Central memory CD8-positive, alpha-beta T cell (primary cell): ENCODE measurements around the gene ADGRD1.

Experiments
- ATAC-seq: fragments of 150-1000 bp; cut with Tn5 transposase; replicated peaks from 2 replicates; pipeline ENCODE4 v1.10.0; 2022; ENCODE audit warnings: mild to moderate bottlenecking, moderate FRiP score, moderate number of reproducible peaks; ENCODE audit not compliant: poor library complexity, severe bottlenecking; ENCODE audit errors: extremely low read depth
- DNase-seq, 2 donors: peaks; one replicate each; pipeline ENCODE4 v3.0.0; 2021; ENCODE audit warnings: low spot score in 2 of 2
- H3K27ac Mint-ChIP-seq: one replicate; pipeline ENCODE4 v1.8.0; 2022; ENCODE audit warnings: low read depth, mild to moderate bottlenecking, moderate library complexity, mixed read lengths
- H3K27me3 Mint-ChIP-seq: one replicate; pipeline ENCODE4 v1.8.0; 2022; ENCODE audit warnings: mixed read lengths
- H3K36me3 Mint-ChIP-seq: one replicate; pipeline ENCODE4 v1.8.0; 2022; ENCODE audit warnings: mild to moderate bottlenecking, moderate library complexity, mixed read lengths; ENCODE audit not compliant: insufficient read depth
- H3K4me1 Mint-ChIP-seq: one replicate; pipeline ENCODE4 v1.8.0; 2022; ENCODE audit warnings: mixed read lengths
- H3K4me3 Mint-ChIP-seq: one replicate; pipeline ENCODE4 v1.8.0; 2022; ENCODE audit warnings: mild to moderate bottlenecking, moderate library complexity, mixed read lengths
- H3K9me3 Mint-ChIP-seq: one replicate; pipeline ENCODE4 v1.8.0; 2022; ENCODE audit warnings: mixed read lengths

The ADGRD1 gene

DNA sequence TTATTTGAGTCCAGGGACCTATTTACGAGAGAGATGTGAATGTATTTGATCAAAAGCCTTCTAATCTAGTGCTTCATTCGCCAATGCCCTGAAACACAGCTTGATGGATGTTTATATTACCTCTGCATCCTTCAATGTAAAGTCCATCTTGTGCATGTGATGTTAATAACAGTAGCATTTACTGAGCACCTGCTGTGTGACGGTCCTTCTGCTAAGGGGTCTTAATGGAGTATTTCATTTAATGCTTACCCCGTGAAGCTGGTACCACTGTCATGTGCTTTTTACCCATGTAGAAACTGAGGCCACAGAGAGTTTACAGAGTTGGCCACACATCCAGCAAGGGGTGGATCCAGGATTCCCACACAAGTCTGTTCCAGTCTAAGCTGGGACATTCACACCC, 237.3 kb downstream of the ADGRD1 start:
- no peaks in the 10 kb centered on the region for H3K4me1 Mint-ChIP-seq
- no peak overlapping the region for H3K4me3 Mint-ChIP-seq
- H3K9me3 Mint-ChIP-seq: no peaks in the 10 kb centered on the region
- DNase-seq: no peak
- no peaks in the 10 kb centered on the region for H3K36me3 Mint-ChIP-seq
- H3K27me3 Mint-ChIP-seq: peaks cover 17% of the 10 kb centered on the region
- ATAC-seq: no peak
- H3K27ac Mint-ChIP-seq: no peak overlapping the region
